SU-DHL-6 (cell line): ENCODE data around the gene CENPO.
A peak's percentile ranks its signal among the peaks of the same experiment; 100 is the strongest.

Source experiments
- EZH2phosphoT487 ChIP-seq: fragments of 200-600 bp; sonication (generic), shearing (Covaris generic); conservative IDR thresholded peaks from 2 replicates; pipeline ENCODE4 v1.6.1; 2018; ENCODE audit warnings: mild to moderate bottlenecking, antibody characterized with exemption, low read length, moderate library complexity, mixed read lengths
- TF ChIP-seq, protein P1 (sequence below): fragments of 200-600 bp; sonication (generic); IDR thresholded peaks from one replicate; pipeline ENCODE4 v1.5.1; 2017; ENCODE audit warnings: antibody characterized with exemption, mild to moderate bottlenecking, low read length, moderate library complexity; ENCODE audit not compliant: insufficient read depth, poor library complexity, severe bottlenecking

DNA sequence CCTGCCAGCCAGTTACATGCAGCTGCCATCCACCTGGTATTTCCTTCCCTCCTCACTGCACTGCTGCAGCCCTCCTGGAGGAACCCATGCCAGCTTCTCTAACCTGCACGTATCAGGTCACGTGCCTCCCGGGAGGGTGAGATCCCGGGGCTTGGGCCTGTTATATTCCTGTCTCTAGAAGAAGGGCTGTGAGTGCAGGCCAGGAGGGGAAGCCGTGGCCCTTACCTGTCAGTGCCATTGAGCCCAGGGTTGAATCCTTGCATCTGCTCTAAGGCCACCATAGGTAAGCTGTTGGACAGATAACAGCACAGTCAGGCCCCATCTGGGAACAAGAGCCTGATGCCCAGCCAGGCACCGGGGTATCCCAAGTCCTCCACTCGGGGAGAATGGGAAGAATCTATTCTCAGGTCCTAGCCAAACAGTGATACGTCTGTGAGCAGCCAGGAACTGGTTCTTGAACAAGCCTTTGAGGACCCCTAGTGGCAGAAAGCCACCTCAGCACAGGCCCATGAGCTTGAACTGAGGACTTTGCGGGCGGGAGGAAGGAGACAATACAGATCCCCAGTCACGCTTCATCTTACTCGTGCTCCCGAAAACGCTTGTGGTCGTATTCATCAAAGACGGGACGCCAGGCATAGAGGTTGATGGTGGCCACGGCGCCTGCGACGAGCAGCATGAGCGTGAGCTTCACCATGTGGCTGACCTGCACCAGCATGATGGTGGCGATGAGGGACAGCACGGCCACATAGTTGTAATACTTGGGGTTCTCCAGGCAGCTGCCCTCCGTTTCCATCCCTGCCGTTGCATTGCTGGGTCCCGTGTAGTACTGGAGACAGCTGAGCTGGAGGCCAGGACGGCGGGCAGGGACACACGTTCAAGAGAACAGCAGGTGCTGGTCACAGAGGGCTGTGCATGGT, 34.4 kb downstream of the CENPO start:
- TF ChIP-seq, protein P1, sequence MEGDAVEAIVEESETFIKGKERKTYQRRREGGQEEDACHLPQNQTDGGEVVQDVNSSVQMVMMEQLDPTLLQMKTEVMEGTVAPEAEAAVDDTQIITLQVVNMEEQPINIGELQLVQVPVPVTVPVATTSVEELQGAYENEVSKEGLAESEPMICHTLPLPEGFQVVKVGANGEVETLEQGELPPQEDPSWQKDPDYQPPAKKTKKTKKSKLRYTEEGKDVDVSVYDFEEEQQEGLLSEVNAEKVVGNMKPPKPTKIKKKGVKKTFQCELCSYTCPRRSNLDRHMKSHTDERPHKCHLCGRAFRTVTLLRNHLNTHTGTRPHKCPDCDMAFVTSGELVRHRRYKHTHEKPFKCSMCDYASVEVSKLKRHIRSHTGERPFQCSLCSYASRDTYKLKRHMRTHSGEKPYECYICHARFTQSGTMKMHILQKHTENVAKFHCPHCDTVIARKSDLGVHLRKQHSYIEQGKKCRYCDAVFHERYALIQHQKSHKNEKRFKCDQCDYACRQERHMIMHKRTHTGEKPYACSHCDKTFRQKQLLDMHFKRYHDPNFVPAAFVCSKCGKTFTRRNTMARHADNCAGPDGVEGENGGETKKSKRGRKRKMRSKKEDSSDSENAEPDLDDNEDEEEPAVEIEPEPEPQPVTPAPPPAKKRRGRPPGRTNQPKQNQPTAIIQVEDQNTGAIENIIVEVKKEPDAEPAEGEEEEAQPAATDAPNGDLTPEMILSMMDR, result peak; percentile 88
- no peak for TF ChIP-seq EZH2phosphoT487
